GM10847 (cell line): Measurements from ENCODE around the gene ATP10A.

Source experiments
- POLR2A ChIP-seq: IDR thresholded peaks from 2 replicates; pipeline ENCODE4 v1.6.1; 2011; ENCODE audit not compliant: insufficient read length; ENCODE audit errors: extremely low read depth

Gene ATP10A

GRCh38 chr15:25784876-25785640 is 78.1 kb downstream of the ATP10A start:
- TF ChIP-seq POLR2A, result no peak

GRCh38 chr15:25783607-25784540 is 79.3 kb downstream of the ATP10A start:
- TF ChIP-seq POLR2A, result no peak

- TF ChIP-seq POLR2A, result no peak
These were observed 80.0 kb downstream of the ATP10A start for GRCh38 chr15:25783134-25783533.

GRCh38 chr15:25780479-25781255 is 82.5 kb downstream of the ATP10A start:
- no peak for TF ChIP-seq POLR2A

- TF ChIP-seq POLR2A, result no peak
These were observed 85.0 kb downstream of the ATP10A start for GRCh38 chr15:25778161-25778560.

- TF ChIP-seq POLR2A, result no peak
These were observed 86.1 kb downstream of the ATP10A start for GRCh38 chr15:25777037-25777436.

- no peak for TF ChIP-seq POLR2A
These were observed 86.9 kb downstream of the ATP10A start for GRCh38 chr15:25776071-25776746.

GRCh38 chr15:25775317-25775912 is 87.7 kb downstream of the ATP10A start:
- no peak for TF ChIP-seq POLR2A

- no peak for TF ChIP-seq POLR2A
These were observed 88.3 kb downstream of the ATP10A start for GRCh38 chr15:25774871-25775270.

GRCh38 chr15:25773248-25773647 is 89.9 kb downstream of the ATP10A start:
- TF ChIP-seq POLR2A, result no peak

GRCh38 chr15:25772500-25772899 is 90.6 kb downstream of the ATP10A start:
- no peak for TF ChIP-seq POLR2A

GRCh38 chr15:25771338-25771706 is 91.8 kb downstream of the ATP10A start:
- no peak for TF ChIP-seq POLR2A

GRCh38 chr15:25770618-25771337 is 92.3 kb downstream of the ATP10A start:
- TF ChIP-seq POLR2A, result no peak

- no peak for TF ChIP-seq POLR2A
These were observed 93.1 kb downstream of the ATP10A start for GRCh38 chr15:25770031-25770430.
